Breast epithelium (tissue), 3 donors: Measurements from ENCODE around the gene ARL3.

ENCODE experiments used
- CTCF ChIP-seq, 3 donors: fragments of 450-650 bp; IDR thresholded peaks; one replicate each; pipeline ENCODE4 v1.5.1; 2016 to 2017; ENCODE audit warnings: antibody characterized with exemption in 3 of 3, mild to moderate bottlenecking in 3 of 3, moderate library complexity in 3 of 3
- POLR2A ChIP-seq: fragments of 450-650 bp; IDR thresholded peaks from one replicate; pipeline ENCODE4 v1.6.1; 2016; ENCODE audit warnings: antibody characterized with exemption, mild to moderate bottlenecking, moderate library complexity

- TF ChIP-seq CTCF (IDR thresholded peaks at IDR 0.05) (no peak), POLR2A (no peak)
Observed at GRCh38 chr10:102650655-102651454, 63.3 kb downstream of the ARL3 start.
